Measurements from ENCODE around the gene JCAD. TPM values are rescaled to one million over a fixed set of nuclear protein-coding genes. Genes with fewer than 3 reads are reported as not detected.

JCAD gene
- total and polyA plus RNA-seq, 2 experiments from 2014 or later, result 0.78 to 2.1 TPM

GRCh38 chr10:30048768-30049517, 10.4 kb downstream of the JCAD start:
- Histone ChIP-seq H3K36me3 (ENCODE audit: insufficient read depth) (no peaks in the 10 kb centered on the region), H3K79me2 (replicated peaks; ENCODE audit: insufficient read depth) (no peaks in the 10 kb centered on the region), H3K4me3 (no peak overlapping the region), H3K4me2 (no peak overlapping the region), H3F3A (replicated peaks; ENCODE audit: low read depth) (no peaks in the 10 kb centered on the region), H2AFZ (0 out of 2 replicates have a peak overlapping the region, but pooled peaks have one; percentile 52), H3K27ac (ENCODE audit: low read depth) (no peak overlapping the region), H3K4me1 (ENCODE audit: insufficient read depth) (peaks cover 7% of the 10 kb centered on the region; the same call in 1 of the 2 replicates), H3K27me3 (ENCODE audit: insufficient read depth) (no peaks in the 10 kb centered on the region), H4K20me1 (replicated peaks; ENCODE audit: insufficient read depth) (no peaks in the 10 kb centered on the region), H3K9me2 (ENCODE audit: insufficient read depth) (0 out of 2 replicates have a peak, but pooled peaks cover 2% of the 10 kb centered on the region)
- no peak; the same call in 2 of the 3 replicates for ATAC-seq
- no peak for DNase-seq (ENCODE audit: low spot score)
- H3K4me3 Mint-ChIP-seq, result no peak overlapping the region
- TF ChIP-seq, protein P1, sequence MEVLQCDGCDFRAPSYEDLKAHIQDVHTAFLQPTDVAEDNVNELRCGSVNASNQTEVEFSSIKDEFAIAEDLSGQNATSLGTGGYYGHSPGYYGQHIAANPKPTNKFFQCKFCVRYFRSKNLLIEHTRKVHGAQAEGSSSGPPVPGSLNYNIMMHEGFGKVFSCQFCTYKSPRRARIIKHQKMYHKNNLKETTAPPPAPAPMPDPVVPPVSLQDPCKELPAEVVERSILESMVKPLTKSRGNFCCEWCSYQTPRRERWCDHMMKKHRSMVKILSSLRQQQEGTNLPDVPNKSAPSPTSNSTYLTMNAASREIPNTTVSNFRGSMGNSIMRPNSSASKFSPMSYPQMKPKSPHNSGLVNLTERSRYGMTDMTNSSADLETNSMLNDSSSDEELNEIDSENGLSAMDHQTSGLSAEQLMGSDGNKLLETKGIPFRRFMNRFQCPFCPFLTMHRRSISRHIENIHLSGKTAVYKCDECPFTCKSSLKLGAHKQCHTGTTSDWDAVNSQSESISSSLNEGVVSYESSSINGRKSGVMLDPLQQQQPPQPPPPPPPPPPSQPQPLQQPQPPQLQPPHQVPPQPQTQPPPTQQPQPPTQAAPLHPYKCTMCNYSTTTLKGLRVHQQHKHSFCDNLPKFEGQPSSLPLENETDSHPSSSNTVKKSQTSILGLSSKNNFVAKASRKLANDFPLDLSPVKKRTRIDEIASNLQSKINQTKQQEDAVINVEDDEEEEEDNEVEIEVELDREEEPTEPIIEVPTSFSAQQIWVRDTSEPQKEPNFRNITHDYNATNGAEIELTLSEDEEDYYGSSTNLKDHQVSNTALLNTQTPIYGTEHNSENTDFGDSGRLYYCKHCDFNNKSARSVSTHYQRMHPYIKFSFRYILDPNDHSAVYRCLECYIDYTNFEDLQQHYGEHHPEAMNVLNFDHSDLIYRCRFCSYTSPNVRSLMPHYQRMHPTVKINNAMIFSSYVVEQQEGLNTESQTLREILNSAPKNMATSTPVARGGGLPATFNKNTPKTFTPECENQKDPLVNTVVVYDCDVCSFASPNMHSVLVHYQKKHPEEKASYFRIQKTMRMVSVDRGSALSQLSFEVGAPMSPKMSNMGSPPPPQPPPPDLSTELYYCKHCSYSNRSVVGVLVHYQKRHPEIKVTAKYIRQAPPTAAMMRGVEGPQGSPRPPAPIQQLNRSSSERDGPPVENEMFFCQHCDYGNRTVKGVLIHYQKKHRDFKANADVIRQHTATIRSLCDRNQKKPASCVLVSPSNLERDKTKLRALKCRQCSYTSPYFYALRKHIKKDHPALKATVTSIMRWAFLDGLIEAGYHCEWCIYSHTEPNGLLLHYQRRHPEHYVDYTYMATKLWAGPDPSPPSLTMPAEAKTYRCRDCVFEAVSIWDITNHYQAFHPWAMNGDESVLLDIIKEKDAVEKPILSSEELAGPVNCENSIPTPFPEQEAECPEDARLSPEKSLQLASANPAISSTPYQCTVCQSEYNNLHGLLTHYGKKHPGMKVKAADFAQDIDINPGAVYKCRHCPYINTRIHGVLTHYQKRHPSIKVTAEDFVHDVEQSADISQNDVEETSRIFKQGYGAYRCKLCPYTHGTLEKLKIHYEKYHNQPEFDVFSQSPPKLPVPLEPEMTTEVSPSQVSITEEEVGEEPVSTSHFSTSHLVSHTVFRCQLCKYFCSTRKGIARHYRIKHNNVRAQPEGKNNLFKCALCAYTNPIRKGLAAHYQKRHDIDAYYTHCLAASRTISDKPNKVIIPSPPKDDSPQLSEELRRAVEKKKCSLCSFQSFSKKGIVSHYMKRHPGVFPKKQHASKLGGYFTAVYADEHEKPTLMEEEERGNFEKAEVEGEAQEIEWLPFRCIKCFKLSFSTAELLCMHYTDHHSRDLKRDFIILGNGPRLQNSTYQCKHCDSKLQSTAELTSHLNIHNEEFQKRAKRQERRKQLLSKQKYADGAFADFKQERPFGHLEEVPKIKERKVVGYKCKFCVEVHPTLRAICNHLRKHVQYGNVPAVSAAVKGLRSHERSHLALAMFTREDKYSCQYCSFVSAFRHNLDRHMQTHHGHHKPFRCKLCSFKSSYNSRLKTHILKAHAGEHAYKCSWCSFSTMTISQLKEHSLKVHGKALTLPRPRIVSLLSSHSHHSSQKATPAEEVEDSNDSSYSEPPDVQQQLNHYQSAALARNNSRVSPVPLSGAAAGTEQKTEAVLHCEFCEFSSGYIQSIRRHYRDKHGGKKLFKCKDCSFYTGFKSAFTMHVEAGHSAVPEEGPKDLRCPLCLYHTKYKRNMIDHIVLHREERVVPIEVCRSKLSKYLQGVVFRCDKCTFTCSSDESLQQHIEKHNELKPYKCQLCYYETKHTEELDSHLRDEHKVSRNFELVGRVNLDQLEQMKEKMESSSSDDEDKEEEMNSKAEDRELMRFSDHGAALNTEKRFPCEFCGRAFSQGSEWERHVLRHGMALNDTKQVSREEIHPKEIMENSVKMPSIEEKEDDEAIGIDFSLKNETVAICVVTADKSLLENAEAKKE (CRISPR knock-in tag; IDR thresholded peaks at IDR 0.05), result no peak
- peaks cover 22% of the 10 kb centered on the region for H3K4me1 Mint-ChIP-seq
- H3K36me3 Mint-ChIP-seq (ENCODE audit: low read depth), result no peaks in the 10 kb centered on the region; the same call in 2 of the 3 replicates
- no peaks in the 10 kb centered on the region for H3K9me3 Mint-ChIP-seq
- peaks cover 9% of the 10 kb centered on the region for H3K27me3 Mint-ChIP-seq (ENCODE audit: insufficient read depth, low read depth, poor library complexity)
- H3K27ac Mint-ChIP-seq, result no peak overlapping the region

- Histone ChIP-seq H3K4me3 (no peak overlapping the region), H3K27ac (ENCODE audit: low read depth) (no peak overlapping the region)
- TF ChIP-seq STAT1 (IDR thresholded peaks at IDR 0.05; ENCODE audit: unreplicated experiment) (no peak), NANOG (IDR thresholded peaks at IDR 0.05; ENCODE audit: borderline replicate concordance) (no peak), ZNF114 (CRISPR knock-in tag; IDR thresholded peaks at IDR 0.05) (no peak), JUNB (IDR thresholded peaks at IDR 0.05; ENCODE audit: unreplicated experiment) (no peak)
- TF ChIP-seq, protein P2, sequence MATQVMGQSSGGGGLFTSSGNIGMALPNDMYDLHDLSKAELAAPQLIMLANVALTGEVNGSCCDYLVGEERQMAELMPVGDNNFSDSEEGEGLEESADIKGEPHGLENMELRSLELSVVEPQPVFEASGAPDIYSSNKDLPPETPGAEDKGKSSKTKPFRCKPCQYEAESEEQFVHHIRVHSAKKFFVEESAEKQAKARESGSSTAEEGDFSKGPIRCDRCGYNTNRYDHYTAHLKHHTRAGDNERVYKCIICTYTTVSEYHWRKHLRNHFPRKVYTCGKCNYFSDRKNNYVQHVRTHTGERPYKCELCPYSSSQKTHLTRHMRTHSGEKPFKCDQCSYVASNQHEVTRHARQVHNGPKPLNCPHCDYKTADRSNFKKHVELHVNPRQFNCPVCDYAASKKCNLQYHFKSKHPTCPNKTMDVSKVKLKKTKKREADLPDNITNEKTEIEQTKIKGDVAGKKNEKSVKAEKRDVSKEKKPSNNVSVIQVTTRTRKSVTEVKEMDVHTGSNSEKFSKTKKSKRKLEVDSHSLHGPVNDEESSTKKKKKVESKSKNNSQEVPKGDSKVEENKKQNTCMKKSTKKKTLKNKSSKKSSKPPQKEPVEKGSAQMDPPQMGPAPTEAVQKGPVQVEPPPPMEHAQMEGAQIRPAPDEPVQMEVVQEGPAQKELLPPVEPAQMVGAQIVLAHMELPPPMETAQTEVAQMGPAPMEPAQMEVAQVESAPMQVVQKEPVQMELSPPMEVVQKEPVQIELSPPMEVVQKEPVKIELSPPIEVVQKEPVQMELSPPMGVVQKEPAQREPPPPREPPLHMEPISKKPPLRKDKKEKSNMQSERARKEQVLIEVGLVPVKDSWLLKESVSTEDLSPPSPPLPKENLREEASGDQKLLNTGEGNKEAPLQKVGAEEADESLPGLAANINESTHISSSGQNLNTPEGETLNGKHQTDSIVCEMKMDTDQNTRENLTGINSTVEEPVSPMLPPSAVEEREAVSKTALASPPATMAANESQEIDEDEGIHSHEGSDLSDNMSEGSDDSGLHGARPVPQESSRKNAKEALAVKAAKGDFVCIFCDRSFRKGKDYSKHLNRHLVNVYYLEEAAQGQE (IDR thresholded peaks at IDR 0.05; ENCODE audit: unreplicated experiment), result no peak
- TF ChIP-seq, protein P3, sequence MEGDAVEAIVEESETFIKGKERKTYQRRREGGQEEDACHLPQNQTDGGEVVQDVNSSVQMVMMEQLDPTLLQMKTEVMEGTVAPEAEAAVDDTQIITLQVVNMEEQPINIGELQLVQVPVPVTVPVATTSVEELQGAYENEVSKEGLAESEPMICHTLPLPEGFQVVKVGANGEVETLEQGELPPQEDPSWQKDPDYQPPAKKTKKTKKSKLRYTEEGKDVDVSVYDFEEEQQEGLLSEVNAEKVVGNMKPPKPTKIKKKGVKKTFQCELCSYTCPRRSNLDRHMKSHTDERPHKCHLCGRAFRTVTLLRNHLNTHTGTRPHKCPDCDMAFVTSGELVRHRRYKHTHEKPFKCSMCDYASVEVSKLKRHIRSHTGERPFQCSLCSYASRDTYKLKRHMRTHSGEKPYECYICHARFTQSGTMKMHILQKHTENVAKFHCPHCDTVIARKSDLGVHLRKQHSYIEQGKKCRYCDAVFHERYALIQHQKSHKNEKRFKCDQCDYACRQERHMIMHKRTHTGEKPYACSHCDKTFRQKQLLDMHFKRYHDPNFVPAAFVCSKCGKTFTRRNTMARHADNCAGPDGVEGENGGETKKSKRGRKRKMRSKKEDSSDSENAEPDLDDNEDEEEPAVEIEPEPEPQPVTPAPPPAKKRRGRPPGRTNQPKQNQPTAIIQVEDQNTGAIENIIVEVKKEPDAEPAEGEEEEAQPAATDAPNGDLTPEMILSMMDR (conservative IDR thresholded peaks at IDR 0.05; ENCODE audit: low read depth in 2 of 2), result no peak
These were observed 11.4 kb downstream of the JCAD start for GRCh38 chr10:30047924-30048531.

More at GRCh38 chr10:30047924-30048531, 11.4 kb downstream of the JCAD start:
- no peak for DNase-seq (ENCODE audit: low spot score)
- Histone ChIP-seq H3K36me3 (ENCODE audit: insufficient read depth) (no peaks in the 10 kb centered on the region), H3K4me2 (no peak overlapping the region), H3K9me2 (ENCODE audit: insufficient read depth) (0 out of 2 replicates have a peak, but pooled peaks cover 3% of the 10 kb centered on the region), H3K79me2 (replicated peaks; ENCODE audit: insufficient read depth) (no peaks in the 10 kb centered on the region), H3K27me3 (ENCODE audit: insufficient read depth) (no peaks in the 10 kb centered on the region), H3F3A (replicated peaks; ENCODE audit: low read depth) (no peaks in the 10 kb centered on the region), H3K4me1 (ENCODE audit: insufficient read depth) (peaks cover 7% of the 10 kb centered on the region; the same call in 1 of the 2 replicates), H2AFZ (no peak overlapping the region), H4K20me1 (replicated peaks; ENCODE audit: insufficient read depth) (no peaks in the 10 kb centered on the region)
- Mint-ChIP-seq H3K27me3 (ENCODE audit: insufficient read depth, low read depth, poor library complexity) (peaks cover 9% of the 10 kb centered on the region), H3K36me3 (ENCODE audit: low read depth) (no peaks in the 10 kb centered on the region; the same call in 2 of the 3 replicates), H3K27ac (no peak overlapping the region), H3K9me3 (no peaks in the 10 kb centered on the region), H3K4me3 (no peak overlapping the region), H3K4me1 (peaks cover 27% of the 10 kb centered on the region)
- no peak for ATAC-seq

Data from GM23338 (cell line).